ENCODE measurements around the gene BCAT1. TPM values are rescaled to one million over a fixed set of nuclear protein-coding genes. Genes with fewer than 3 reads are reported as not detected.

BCAT1 gene
- total and polyA plus RNA-seq, 9 of the 15 experiments (the other 6 are each of a cell fraction or from before 2014, with no cell fraction given): 38.5 to 157 (median 66.8) TPM

- no peak for TF ChIP-seq REST (IDR thresholded peaks at IDR 0.05; ENCODE audit: borderline replicate concordance)
- TF ChIP-seq REST (CRISPR knock-in tag; IDR thresholded peaks at IDR 0.05; ENCODE audit: low read depth): no peak
- TF ChIP-seq POLR2A (conservative IDR thresholded peaks at IDR 0.05): peak; percentile 35; the same call in 1 of the 2 replicates
- TF ChIP-seq NR2F6 (CRISPR knock-in tag; IDR thresholded peaks at IDR 0.05): no peak
- TF ChIP-seq JUN (IDR thresholded peaks at IDR 0.05; ENCODE audit: borderline replicate concordance, low read depth, low read length): peak; percentile 77; the same call in 1 of the 2 replicates
- TF ChIP-seq JUN (CRISPR knock-in tag; IDR thresholded peaks at IDR 0.05; ENCODE audit: borderline replicate concordance): no peak
- no peak for TF ChIP-seq POLR2AphosphoS5 (IDR thresholded peaks at IDR 0.05; ENCODE audit: control insufficient read depth, insufficient read depth, low read depth, low read length)
- TF ChIP-seq LARP7 (IDR thresholded peaks at IDR 0.05): no peak
- TF ChIP-seq EP400 (IDR thresholded peaks at IDR 0.05): 0 out of 2 replicates have a peak, but pooled peaks have one; percentile 22
- no peak for TF ChIP-seq ZNF318 (IDR thresholded peaks at IDR 0.05; ENCODE audit: borderline replicate concordance in 1 of 2, low read depth in 1 of 2)
- TF ChIP-seq FOSL1 (tag; conservative IDR thresholded peaks at IDR 0.05): peak; percentile 85
- TF ChIP-seq NRF1 (conservative IDR thresholded peaks at IDR 0.05 in 1 of 2, IDR thresholded peaks at IDR 0.05 in 1 of 2): no peak
Measured at GRCh38 chr12:24937553-24938244, 11.2 kb downstream of the BCAT1 start (continued).
